Immature natural killer cell (primary cell): ENCODE measurements around the gene HSD11B2. TPM values are rescaled to one million over a fixed set of nuclear protein-coding genes. Genes with fewer than 3 reads are reported as not detected.

ENCODE experiments used
- DNase-seq, 3 donors: peaks; one replicate each; pipeline ENCODE4 v3.0.0; 2022; ENCODE audit warnings: mixed read lengths in 1 of 3
- H3K27ac Mint-ChIP-seq, 6 donors: one replicate each; pipeline ENCODE4 v1.8.0; 2020; ENCODE audit warnings: mixed read lengths in 6 of 6, mild to moderate bottlenecking in 5 of 6, inconsistent platforms in 4 of 6, moderate library complexity in 3 of 6
- H3K27me3 Mint-ChIP-seq, 3 donors: one replicate each; pipeline ENCODE4 v1.8.0; 2020 to 2021; ENCODE audit warnings: low read depth in 3 of 3, mild to moderate bottlenecking in 3 of 3, mixed read lengths in 3 of 3, moderate library complexity in 3 of 3, inconsistent platforms in 1 of 3
- H3K36me3 Mint-ChIP-seq, 3 donors: one replicate each; pipeline ENCODE4 v1.8.0; 2020; ENCODE audit warnings: mixed read lengths in 3 of 3, inconsistent platforms in 2 of 3, mild to moderate bottlenecking in 2 of 3
- H3K4me1 Mint-ChIP-seq, 2 donors: one replicate each; pipeline ENCODE4 v1.8.0; 2020; ENCODE audit warnings: inconsistent platforms in 2 of 2, mild to moderate bottlenecking in 2 of 2, mixed read lengths in 2 of 2, moderate library complexity in 1 of 2
- H3K4me3 Mint-ChIP-seq, 5 donors: one replicate each; pipeline ENCODE4 v1.8.0; 2020; ENCODE audit warnings: mild to moderate bottlenecking in 5 of 5, mixed read lengths in 5 of 5, inconsistent platforms in 3 of 5, moderate library complexity in 3 of 5
- H3K9me3 Mint-ChIP-seq, 6 donors: one replicate each; pipeline ENCODE4 v1.8.0; 2020; ENCODE audit warnings: mild to moderate bottlenecking in 6 of 6, mixed read lengths in 6 of 6, inconsistent platforms in 4 of 6, moderate library complexity in 3 of 6
- polyA plus RNA-seq, 3 donors: library from polyadenylated mRNA; unstranded; fragments of 300-500 nt; fragmentation: Illumina TruSeq; gene quantifications; one replicate each; pipeline ENCODE4 v1.2.3, GENCODE V29; 2021

HSD11B2 gene
- not detected for polyA plus RNA-seq

GRCh38 chr16:67430977-67431774, at the start of gene HSD11B2:
TSS of gene HSD11B2 (plus strand) at chr16:67431121. CDS start at chr16:67431249, 128 bp downstream.
- Mint-ChIP-seq H3K27me3 (peaks cover 8 to 24% (median 18%) of the 10 kb centered on the region in 3 donors), H3K27ac (peak within 1 kb of the TSS in 1 of 6 donors; percentile 24)

GRCh38 chr16:67383284-67383683, 47.6 kb upstream of the HSD11B2 start:
- Mint-ChIP-seq H3K36me3 (no peaks in the 10 kb centered on the region), H3K4me1 (no peaks in the 10 kb centered on the region), H3K27ac (no peak overlapping the region), H3K27me3 (peaks cover 0 to 4% (median 3%) of the 10 kb centered on the region in 3 donors), H3K9me3 (no peaks in the 10 kb centered on the region), H3K4me3 (no peak overlapping the region)
- no peak for DNase-seq

More at GRCh38 chr16:67430977-67431774, at the start of gene HSD11B2:
- Mint-ChIP-seq H3K4me3 (peak within 1 kb of the TSS; percentile 68 to 82 (median 74)), H3K4me1 (peaks cover 4 to 9% of the 10 kb centered on the region in 2 donors), H3K36me3 (no peaks in the 10 kb centered on the region), H3K9me3 (no peaks in the 10 kb centered on the region)
- DNase-seq = peak in 2 of 3 donors; percentile 18 to 21

GRCh38 chr16:67384778-67385510, 46.0 kb upstream of the HSD11B2 start:
- DNase-seq = no peak
- Mint-ChIP-seq H3K9me3 (no peaks in the 10 kb centered on the region), H3K4me3 (no peak overlapping the region), H3K36me3 (no peaks in the 10 kb centered on the region), H3K4me1 (no peaks in the 10 kb centered on the region), H3K27ac (no peak overlapping the region), H3K27me3 (peaks cover 0 to 7% (median 3%) of the 10 kb centered on the region in 3 donors)

GRCh38 chr16:67386861-67387455, 44.0 kb upstream of the HSD11B2 start:
- Mint-ChIP-seq H3K27ac (no peak overlapping the region), H3K27me3 (peaks cover 0 to 8% (median 1%) of the 10 kb centered on the region in 3 donors), H3K4me3 (no peak overlapping the region), H3K4me1 (no peaks in the 10 kb centered on the region), H3K36me3 (no peaks in the 10 kb centered on the region), H3K9me3 (no peaks in the 10 kb centered on the region)
- no peak for DNase-seq

- Mint-ChIP-seq H3K9me3 (no peaks in the 10 kb centered on the region), H3K4me3 (no peak overlapping the region), H3K27ac (no peak overlapping the region), H3K27me3 (peaks cover 3 to 15% (median 5%) of the 10 kb centered on the region in 3 donors), H3K4me1 (no peaks in the 10 kb centered on the region), H3K36me3 (no peaks in the 10 kb centered on the region)
- DNase-seq = no peak
These were observed 43.3 kb upstream of the HSD11B2 start for GRCh38 chr16:67387479-67388079.

- no peak for DNase-seq
- no peaks in the 10 kb centered on the region for H3K9me3 Mint-ChIP-seq
- no peaks in the 10 kb centered on the region for H3K4me1 Mint-ChIP-seq
- no peak overlapping the region for H3K27ac Mint-ChIP-seq
- H3K27me3 Mint-ChIP-seq = peaks cover 4 to 15% (median 5%) of the 10 kb centered on the region in 3 donors
- H3K36me3 Mint-ChIP-seq = no peaks in the 10 kb centered on the region
- no peak overlapping the region for H3K4me3 Mint-ChIP-seq
These were observed 42.7 kb upstream of the HSD11B2 start for GRCh38 chr16:67388191-67388590.

GRCh38 chr16:67388591-67388990, 42.3 kb upstream of the HSD11B2 start:
- H3K9me3 Mint-ChIP-seq = no peaks in the 10 kb centered on the region
- peaks cover 4 to 15% (median 5%) of the 10 kb centered on the region in 3 donors for H3K27me3 Mint-ChIP-seq
- H3K4me1 Mint-ChIP-seq = no peaks in the 10 kb centered on the region
- no peak overlapping the region for H3K27ac Mint-ChIP-seq
- no peak for DNase-seq
- no peak overlapping the region for H3K4me3 Mint-ChIP-seq
- no peaks in the 10 kb centered on the region for H3K36me3 Mint-ChIP-seq

GRCh38 chr16:67389911-67390815, 40.8 kb upstream of the HSD11B2 start:
- Mint-ChIP-seq H3K27ac (peak overlapping the region in 1 of 6 donors; percentile 50), H3K9me3 (no peaks in the 10 kb centered on the region), H3K4me3 (no peak overlapping the region), H3K4me1 (peaks cover 6 to 7% of the 10 kb centered on the region in 2 donors), H3K27me3 (peaks cover 8 to 15% (median 11%) of the 10 kb centered on the region in 3 donors), H3K36me3 (no peaks in the 10 kb centered on the region)
- DNase-seq = no peak

GRCh38 chr16:67390816-67391423, 40.0 kb upstream of the HSD11B2 start:
- peaks cover 11 to 12% (median 11%) of the 10 kb centered on the region in 3 donors for H3K27me3 Mint-ChIP-seq
- H3K4me1 Mint-ChIP-seq = peaks cover 6 to 7% of the 10 kb centered on the region in 2 donors
- no peaks in the 10 kb centered on the region for H3K36me3 Mint-ChIP-seq
- H3K27ac Mint-ChIP-seq = peak overlapping the region in 1 of 6 donors; percentile 46
- H3K4me3 Mint-ChIP-seq = no peak overlapping the region
- no peaks in the 10 kb centered on the region for H3K9me3 Mint-ChIP-seq
- no peak for DNase-seq

GRCh38 chr16:67391424-67392300, 39.3 kb upstream of the HSD11B2 start:
- H3K4me1 Mint-ChIP-seq = peaks cover 6 to 7% of the 10 kb centered on the region in 2 donors
- peaks cover 11 to 12% (median 11%) of the 10 kb centered on the region in 3 donors for H3K27me3 Mint-ChIP-seq
- no peaks in the 10 kb centered on the region for H3K9me3 Mint-ChIP-seq
- DNase-seq = no peak
- no peak overlapping the region for H3K27ac Mint-ChIP-seq
- H3K4me3 Mint-ChIP-seq = peak overlapping the region in 1 of 5 donors; percentile 35
- H3K36me3 Mint-ChIP-seq = no peaks in the 10 kb centered on the region

GRCh38 chr16:67392301-67393059, 38.4 kb upstream of the HSD11B2 start:
- Mint-ChIP-seq H3K27ac (peak overlapping the region in 1 of 6 donors; percentile 13), H3K27me3 (peaks cover 11 to 15% (median 11%) of the 10 kb centered on the region in 3 donors), H3K9me3 (no peaks in the 10 kb centered on the region), H3K36me3 (no peaks in the 10 kb centered on the region), H3K4me3 (peak overlapping the region in 2 of 5 donors; percentile 18 to 35), H3K4me1 (peaks cover 6 to 7% of the 10 kb centered on the region in 2 donors)
- DNase-seq = no peak
